ENCODE data around the gene GOLGB1.

GOLGB1 gene

GRCh38 chr3:121720163-121720562 lies 29.4 kb downstream of the GOLGB1 start:
- no peaks in the 10 kb centered on the region for H3K4me1 ChIP-seq (ENCODE audit: control insufficient read depth, insufficient read depth, low read length)
- peaks cover 47% of the 10 kb centered on the region for H3K36me3 ChIP-seq (ENCODE audit: control insufficient read depth, insufficient read depth, low read length)
- no peaks in the 10 kb centered on the region for H3K9me3 ChIP-seq (ENCODE audit: control insufficient read depth, low read length)
- H3K27ac ChIP-seq (ENCODE audit: insufficient read depth, low read depth, low read length, poor library complexity, severe bottlenecking): no peak overlapping the region
- H3K4me3 ChIP-seq (ENCODE audit: insufficient read depth, low read depth, low read length): no peak overlapping the region
- H3K27me3 ChIP-seq (ENCODE audit: control insufficient read depth, insufficient read depth, low read length, poor library complexity, severe bottlenecking): no peaks in the 10 kb centered on the region

DNA sequence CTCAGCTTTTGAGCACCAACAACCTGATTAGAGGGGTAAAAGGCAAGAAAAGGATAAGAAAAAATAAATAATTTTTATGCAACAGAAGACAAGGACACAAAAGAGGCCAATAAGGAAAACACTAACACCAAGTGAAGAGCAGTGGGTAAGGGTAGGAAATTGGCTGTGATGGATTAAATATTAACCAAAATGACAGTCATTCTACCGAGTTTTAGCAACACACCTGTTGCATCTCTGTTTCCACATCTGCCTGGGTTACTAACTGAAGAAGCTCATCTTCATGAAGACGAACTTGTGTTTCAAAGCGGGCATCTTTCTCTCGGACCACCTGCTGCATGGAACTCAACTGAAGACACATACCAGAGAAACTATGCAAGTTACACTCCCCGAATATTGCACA lies 30.1 kb downstream of the GOLGB1 start:
- no peaks in the 10 kb centered on the region for H3K9me3 ChIP-seq (ENCODE audit: control insufficient read depth, low read length)
- H3K4me1 ChIP-seq (ENCODE audit: control insufficient read depth, insufficient read depth, low read length): no peaks in the 10 kb centered on the region
- WGBS, 2 experiments: 94 to 95% methylated on average over 5 of the region's 5 CpGs
- H3K4me3 ChIP-seq (ENCODE audit: insufficient read depth, low read depth, low read length): no peak overlapping the region
- H3K36me3 ChIP-seq (ENCODE audit: control insufficient read depth, insufficient read depth, low read length): peaks cover 43% of the 10 kb centered on the region
- no peaks in the 10 kb centered on the region for H3K27me3 ChIP-seq (ENCODE audit: control insufficient read depth, insufficient read depth, low read length, poor library complexity, severe bottlenecking)
- H3K27ac ChIP-seq (ENCODE audit: insufficient read depth, low read depth, low read length, poor library complexity, severe bottlenecking): no peak overlapping the region

- Histone ChIP-seq H3K27ac (ENCODE audit: insufficient read depth, low read depth, low read length, poor library complexity, severe bottlenecking) (no peak overlapping the region), H3K4me1 (ENCODE audit: control insufficient read depth, insufficient read depth, low read length) (no peaks in the 10 kb centered on the region), H3K36me3 (ENCODE audit: control insufficient read depth, insufficient read depth, low read length) (peaks cover 42% of the 10 kb centered on the region), H3K27me3 (ENCODE audit: control insufficient read depth, insufficient read depth, low read length, poor library complexity, severe bottlenecking) (no peaks in the 10 kb centered on the region), H3K4me3 (ENCODE audit: insufficient read depth, low read depth, low read length) (no peak overlapping the region), H3K9me3 (ENCODE audit: control insufficient read depth, low read length) (no peaks in the 10 kb centered on the region)
- 95% methylated on average over 6 of the region's 6 CpGs for WGBS, 2 experiments
Observed at GRCh38 chr3:121718205-121718846, 31.2 kb downstream of the GOLGB1 start.

DNA sequence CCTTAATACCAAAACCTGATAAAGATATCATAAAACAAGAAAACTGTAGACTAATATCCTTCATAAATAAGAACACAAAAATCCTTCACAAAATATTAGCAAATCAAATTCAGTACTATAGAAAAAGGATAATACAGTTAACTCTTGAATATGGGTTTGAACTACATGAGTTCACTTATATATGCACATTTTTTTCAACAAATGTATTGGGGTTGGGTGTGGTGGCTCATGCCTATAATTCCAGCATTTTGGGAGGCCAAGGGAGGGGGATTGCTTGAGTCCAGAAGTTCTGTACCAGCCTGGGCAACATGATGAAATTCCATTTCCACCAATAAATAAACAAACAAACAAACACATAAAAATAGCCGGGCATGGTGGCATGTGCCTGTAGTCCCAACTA lies 39.2 kb downstream of the GOLGB1 start:
- no peaks in the 10 kb centered on the region for H3K9me3 ChIP-seq (ENCODE audit: control insufficient read depth, low read length)
- WGBS, 2 experiments: 91% methylated on average over 1 of the region's 1 CpG
- peaks cover 8% of the 10 kb centered on the region for H3K36me3 ChIP-seq (ENCODE audit: control insufficient read depth, insufficient read depth, low read length)

DNA sequence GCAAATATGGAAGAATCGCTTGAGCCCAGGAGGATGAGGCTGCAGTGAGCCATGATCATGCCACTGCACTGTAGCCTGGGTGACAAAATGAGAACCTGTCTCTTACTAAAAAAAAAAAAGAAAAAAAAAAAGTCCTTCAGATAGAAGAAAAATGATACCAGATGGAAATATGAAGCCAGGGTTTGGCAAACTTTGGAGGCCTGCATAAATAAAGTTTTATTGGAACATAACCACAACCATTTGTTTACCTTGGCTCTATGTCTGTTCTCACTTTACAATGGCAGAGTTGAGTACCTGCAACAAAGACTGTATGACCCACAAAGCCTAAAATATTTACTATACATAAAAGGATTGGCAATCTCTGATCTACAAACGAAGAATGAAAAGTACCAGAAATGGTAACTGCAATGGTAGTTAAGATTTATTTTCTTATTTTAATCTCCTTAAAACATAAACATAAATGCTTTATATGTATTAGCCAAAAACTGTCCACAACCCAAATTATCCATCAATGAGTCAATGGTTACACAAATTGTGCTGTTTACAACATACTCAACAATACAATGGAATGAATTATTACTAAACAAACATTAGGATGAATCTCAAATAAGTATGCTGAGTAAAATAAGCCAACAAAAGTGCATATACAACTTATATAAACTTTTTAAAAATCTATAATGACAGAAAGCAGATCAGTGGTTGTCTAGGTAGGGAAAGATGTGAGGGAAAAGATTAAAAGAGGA lies 41.8 kb downstream of the GOLGB1 start:
- Histone ChIP-seq H3K4me3 (ENCODE audit: insufficient read depth, low read depth, low read length) (no peak overlapping the region), H3K9me3 (ENCODE audit: control insufficient read depth, low read length) (no peaks in the 10 kb centered on the region), H3K36me3 (ENCODE audit: control insufficient read depth, insufficient read depth, low read length) (no peaks in the 10 kb centered on the region), H3K4me1 (ENCODE audit: control insufficient read depth, insufficient read depth, low read length) (no peaks in the 10 kb centered on the region), H3K27ac (ENCODE audit: insufficient read depth, low read depth, low read length, poor library complexity, severe bottlenecking) (no peak overlapping the region), H3K27me3 (ENCODE audit: control insufficient read depth, insufficient read depth, low read length, poor library complexity, severe bottlenecking) (no peaks in the 10 kb centered on the region)
- 89 to 100% methylated on average over 1 of the region's 2 CpGs for WGBS, 2 experiments

More for the DNA sequence above, 39.2 kb downstream of the GOLGB1 start:
- no peak overlapping the region for H3K27ac ChIP-seq (ENCODE audit: insufficient read depth, low read depth, low read length, poor library complexity, severe bottlenecking)
- no peaks in the 10 kb centered on the region for H3K4me1 ChIP-seq (ENCODE audit: control insufficient read depth, insufficient read depth, low read length)
- no peaks in the 10 kb centered on the region for H3K27me3 ChIP-seq (ENCODE audit: control insufficient read depth, insufficient read depth, low read length, poor library complexity, severe bottlenecking)
- H3K4me3 ChIP-seq (ENCODE audit: insufficient read depth, low read depth, low read length): no peak overlapping the region

GRCh38 chr3:121705541-121705940 lies 44.0 kb downstream of the GOLGB1 start:
- no peak overlapping the region for H3K27ac ChIP-seq (ENCODE audit: insufficient read depth, low read depth, low read length, poor library complexity, severe bottlenecking)
- WGBS, 2 experiments: 91 to 92% methylated on average over 5 of the region's 5 CpGs
- no peak overlapping the region for H3K4me3 ChIP-seq (ENCODE audit: insufficient read depth, low read depth, low read length)
- H3K4me1 ChIP-seq (ENCODE audit: control insufficient read depth, insufficient read depth, low read length): no peaks in the 10 kb centered on the region
- H3K9me3 ChIP-seq (ENCODE audit: control insufficient read depth, low read length): no peaks in the 10 kb centered on the region
- no peaks in the 10 kb centered on the region for H3K27me3 ChIP-seq (ENCODE audit: control insufficient read depth, insufficient read depth, low read length, poor library complexity, severe bottlenecking)
- H3K36me3 ChIP-seq (ENCODE audit: control insufficient read depth, insufficient read depth, low read length): no peaks in the 10 kb centered on the region

GRCh38 chr3:121703973-121704372 lies 45.6 kb downstream of the GOLGB1 start:
- 83 to 96% methylated on average over 2 to 4 of the region's 5 CpGs for WGBS, 2 experiments
- Histone ChIP-seq H3K4me3 (ENCODE audit: insufficient read depth, low read depth, low read length) (no peak overlapping the region), H3K27me3 (ENCODE audit: control insufficient read depth, insufficient read depth, low read length, poor library complexity, severe bottlenecking) (no peaks in the 10 kb centered on the region), H3K9me3 (ENCODE audit: control insufficient read depth, low read length) (no peaks in the 10 kb centered on the region), H3K36me3 (ENCODE audit: control insufficient read depth, insufficient read depth, low read length) (no peaks in the 10 kb centered on the region), H3K27ac (ENCODE audit: insufficient read depth, low read depth, low read length, poor library complexity, severe bottlenecking) (no peak overlapping the region), H3K4me1 (ENCODE audit: control insufficient read depth, insufficient read depth, low read length) (no peaks in the 10 kb centered on the region)

GRCh38 chr3:121698901-121699300 lies 50.6 kb downstream of the GOLGB1 start:
- no peaks in the 10 kb centered on the region for H3K4me1 ChIP-seq (ENCODE audit: control insufficient read depth, insufficient read depth, low read length)
- no peaks in the 10 kb centered on the region for H3K9me3 ChIP-seq (ENCODE audit: control insufficient read depth, low read length)
- no peak overlapping the region for H3K4me3 ChIP-seq (ENCODE audit: insufficient read depth, low read depth, low read length)
- no peaks in the 10 kb centered on the region for H3K27me3 ChIP-seq (ENCODE audit: control insufficient read depth, insufficient read depth, low read length, poor library complexity, severe bottlenecking)
- no peak overlapping the region for H3K27ac ChIP-seq (ENCODE audit: insufficient read depth, low read depth, low read length, poor library complexity, severe bottlenecking)
- peaks cover 17% of the 10 kb centered on the region for H3K36me3 ChIP-seq (ENCODE audit: control insufficient read depth, insufficient read depth, low read length)

- Histone ChIP-seq H3K27me3 (ENCODE audit: control insufficient read depth, insufficient read depth, low read length, poor library complexity, severe bottlenecking) (no peaks in the 10 kb centered on the region), H3K4me3 (ENCODE audit: insufficient read depth, low read depth, low read length) (no peak overlapping the region), H3K36me3 (ENCODE audit: control insufficient read depth, insufficient read depth, low read length) (peaks cover 17% of the 10 kb centered on the region), H3K4me1 (ENCODE audit: control insufficient read depth, insufficient read depth, low read length) (no peaks in the 10 kb centered on the region), H3K27ac (ENCODE audit: insufficient read depth, low read depth, low read length, poor library complexity, severe bottlenecking) (no peak overlapping the region), H3K9me3 (ENCODE audit: control insufficient read depth, low read length) (no peaks in the 10 kb centered on the region)
- WGBS, 2 experiments: 95% methylated on average over 1 of the region's 1 CpG
Observed at GRCh38 chr3:121698476-121698875, 51.1 kb downstream of the GOLGB1 start.

- H3K4me1 ChIP-seq (ENCODE audit: control insufficient read depth, insufficient read depth, low read length): no peaks in the 10 kb centered on the region
- no peak overlapping the region for H3K27ac ChIP-seq (ENCODE audit: insufficient read depth, low read depth, low read length, poor library complexity, severe bottlenecking)
- 90 to 98% methylated on average over 3 of the region's 3 CpGs for WGBS, 2 experiments
- H3K36me3 ChIP-seq (ENCODE audit: control insufficient read depth, insufficient read depth, low read length): peaks cover 29% of the 10 kb centered on the region
- H3K9me3 ChIP-seq (ENCODE audit: control insufficient read depth, low read length): no peaks in the 10 kb centered on the region
- H3K27me3 ChIP-seq (ENCODE audit: control insufficient read depth, insufficient read depth, low read length, poor library complexity, severe bottlenecking): no peaks in the 10 kb centered on the region
- H3K4me3 ChIP-seq (ENCODE audit: insufficient read depth, low read depth, low read length): no peak overlapping the region
Observed at GRCh38 chr3:121696186-121696585, 53.4 kb downstream of the GOLGB1 start.

Data from ectodermal cell (in vitro differentiated cells).